Adrenal gland (tissue), 12 donors: ENCODE results near the gene CNOT6L. TPM values are rescaled to one million over a fixed set of nuclear protein-coding genes. Genes with fewer than 3 reads are reported as not detected.

Experiments used
- DNase-seq, 7 donors: peaks; one replicate each; pipeline ENCODE4 v3.0.0-alpha.2; 2019 to 2020
- H3K27ac ChIP-seq, 5 donors: fragments of 200-600 bp; sonication (generic) in 4 of 5; 1 replicate in 3 of 5; 2 replicates in 2 of 5; pipeline versions ENCODE4 v1.5.1 to v1.8.0; 2016 to 2020; ENCODE audit warnings: mild to moderate bottlenecking in 1 of 5
- H3K27me3 ChIP-seq: fragments of 200-600 bp; 2 replicates; pipeline ENCODE4 v1.8.0; 2021
- H3K36me3 ChIP-seq, 2 donors: fragments of 200-600 bp; replicated peaks in 1 of 2; 1 replicate in 1 of 2; 2 replicates in 1 of 2; pipeline versions ENCODE4 v1.5.1 to v1.8.0; 2018 to 2022
- H3K4me1 ChIP-seq, 2 donors: fragments of 200-600 bp; replicated peaks in 1 of 2; 1 replicate in 1 of 2; 2 replicates in 1 of 2; pipeline versions ENCODE4 v1.5.1 to v1.8.0; 2018 to 2021
- H3K4me3 ChIP-seq, 4 donors: fragments of 200-600 bp; sonication (generic) in 3 of 4; one replicate each; pipeline ENCODE4 v1.5.1; 2016 to 2018
- H3K9me3 ChIP-seq, 3 donors: fragments of 200-600 bp; sonication (generic) in 1 of 3; replicated peaks in 1 of 3; 1 replicate in 2 of 3; 2 replicates in 1 of 3; pipeline versions ENCODE4 v1.5.1 to v1.8.0; 2016 to 2021
- POLR2A ChIP-seq, 2 donors: fragments of 450-650 bp; IDR thresholded peaks; one replicate each; pipeline ENCODE4 v1.6.1; 2017; ENCODE audit warnings: antibody characterized with exemption in 2 of 2, mild to moderate bottlenecking in 2 of 2, moderate library complexity in 1 of 2
- WGBS, 4 donors: extraction: QIAGEN DNeasy Blood & Tissue Kit in 2 of 4; methylation state at CpG; one replicate each; pipeline versions ENCODE4 v1.1.5 to v1.1.7; 2013 to 2017; 5-methylcytosine and 5-hydroxymethylcytosine counted together
- intact Hi-C, 2 donors: fragments of 100-400 bp; cut with DNase I; formaldehyde crosslinking; loops; one replicate each; pipeline versions ENCODE4 v1.14.1 to v1.15.0; 2022 to 2023
- polyA plus RNA-seq, 3 donors: library from polyadenylated mRNA; stranded (reverse); fragments of 200-250 nt in 2 of 3; fragments of 350-450 nt in 1 of 3; fragmentation: Illumina TruSeq in 1 of 3; extraction: RNeasy Lipid Tissue Mini Kit (QIAGEN cat#74804) in 1 of 3; gene quantifications; one replicate each; pipeline ENCODE4 v1.2.3, GENCODE V29; 2013 to 2014
- total RNA-seq, 9 donors: library from RNA; depleted of rRNA in 4 of 9; stranded (reverse); fragments of >200 nt in 4 of 9; fragments of 120-200 nt in 1 of 9; fragmentation: NEBNext Ultra II Directional in 1 of 9; extraction: Animal tissue kit (Norgen Biotek cat#: 25700) in 1 of 9; gene quantifications; one replicate each; pipeline versions ENCODE4 v1.1.0 to v1.2.4, GENCODE V29; 2013 to 2023
- TF ChIP-seq, protein P1 (sequence below), 6 experiments: fragments of 450-650 bp in 4 of 6; fragments of 200-600 bp in 2 of 6; sonication (generic) in 1 of 6; IDR thresholded peaks; 1 replicate in 5 of 6; 2 replicates in 1 of 6; pipeline versions ENCODE4 v1.5.1 to v1.8.0; 2016 to 2021; ENCODE audit warnings: antibody characterized with exemption in 6 of 6, mild to moderate bottlenecking in 2 of 6, moderate library complexity in 1 of 6
- donor health status: healthy with polysubstance abuse.
- donor health status: Bipolar disorder and iron deficiency.
- donor health status: DM: yes; HTN: yes; CAD: no.
- donor health status: DM: no; HTN: no; CAD: no.
- donor health status: DM: no; HTN: no; CAD: no.
- donor health status: DM: yes; HTN: yes; CAD: no.

Gene CNOT6L
- total and polyA plus RNA-seq, 12 donors = 4.0 to 50.9 (median 21.0) TPM

DNA sequence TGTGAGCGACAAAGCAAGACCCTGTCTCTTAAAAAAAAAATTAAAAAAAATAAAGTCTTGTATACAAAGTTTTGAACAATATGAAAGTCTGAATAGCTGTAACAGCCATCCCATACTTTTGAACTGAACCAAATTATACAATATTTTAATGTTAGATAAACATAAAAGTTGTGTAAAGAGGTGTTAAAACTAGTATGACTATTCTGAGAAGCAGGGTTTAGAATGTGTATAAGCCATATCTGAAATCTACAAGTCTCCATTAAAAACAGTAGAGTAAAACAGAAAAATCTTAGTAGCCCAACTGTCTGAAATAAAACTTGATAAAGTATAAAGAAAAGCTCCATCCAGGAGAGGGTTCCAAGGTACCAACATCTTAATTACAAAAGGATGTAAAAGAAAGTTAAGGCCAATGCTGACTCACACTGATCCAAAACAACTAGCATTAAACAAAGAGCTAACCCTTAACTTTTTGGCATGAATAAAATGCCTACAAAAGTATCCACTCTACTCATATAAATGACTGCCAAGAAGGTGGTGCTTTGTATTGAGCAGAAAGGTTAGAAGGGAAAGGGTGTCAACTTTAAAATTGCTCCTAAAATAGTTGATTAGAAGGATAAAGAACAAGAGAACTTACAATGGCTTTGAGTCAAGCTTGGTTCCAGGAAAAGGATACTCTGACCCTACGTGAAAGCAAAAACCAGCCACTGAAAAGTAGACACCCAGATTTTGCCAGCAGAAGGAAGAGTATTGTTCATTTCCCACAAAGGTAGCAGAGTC is 18.5 kb downstream of the CNOT6L start:
- intact Hi-C loops = no loop called here
- TF ChIP-seq, protein P1, sequence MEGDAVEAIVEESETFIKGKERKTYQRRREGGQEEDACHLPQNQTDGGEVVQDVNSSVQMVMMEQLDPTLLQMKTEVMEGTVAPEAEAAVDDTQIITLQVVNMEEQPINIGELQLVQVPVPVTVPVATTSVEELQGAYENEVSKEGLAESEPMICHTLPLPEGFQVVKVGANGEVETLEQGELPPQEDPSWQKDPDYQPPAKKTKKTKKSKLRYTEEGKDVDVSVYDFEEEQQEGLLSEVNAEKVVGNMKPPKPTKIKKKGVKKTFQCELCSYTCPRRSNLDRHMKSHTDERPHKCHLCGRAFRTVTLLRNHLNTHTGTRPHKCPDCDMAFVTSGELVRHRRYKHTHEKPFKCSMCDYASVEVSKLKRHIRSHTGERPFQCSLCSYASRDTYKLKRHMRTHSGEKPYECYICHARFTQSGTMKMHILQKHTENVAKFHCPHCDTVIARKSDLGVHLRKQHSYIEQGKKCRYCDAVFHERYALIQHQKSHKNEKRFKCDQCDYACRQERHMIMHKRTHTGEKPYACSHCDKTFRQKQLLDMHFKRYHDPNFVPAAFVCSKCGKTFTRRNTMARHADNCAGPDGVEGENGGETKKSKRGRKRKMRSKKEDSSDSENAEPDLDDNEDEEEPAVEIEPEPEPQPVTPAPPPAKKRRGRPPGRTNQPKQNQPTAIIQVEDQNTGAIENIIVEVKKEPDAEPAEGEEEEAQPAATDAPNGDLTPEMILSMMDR (IDR thresholded peaks at IDR 0.05) = no peak
- TF ChIP-seq POLR2A (IDR thresholded peaks at IDR 0.05) = no peak
- H3K4me1 ChIP-seq = peaks cover 24 to 56% of the 10 kb centered on the region in 2 donors
- no peak overlapping the region for H3K4me3 ChIP-seq
- WGBS, 4 donors = 51 to 57% (median 54%) methylated on average over 2 of the region's 2 CpGs
- H3K27ac ChIP-seq = peak overlapping the region in 3 of 5 donors; percentile 5 to 52 (median 19)
- no peaks in the 10 kb centered on the region for H3K36me3 ChIP-seq
- DNase-seq = no peak
- no peaks in the 10 kb centered on the region for H3K27me3 ChIP-seq
- no peaks in the 10 kb centered on the region for H3K9me3 ChIP-seq

DNA sequence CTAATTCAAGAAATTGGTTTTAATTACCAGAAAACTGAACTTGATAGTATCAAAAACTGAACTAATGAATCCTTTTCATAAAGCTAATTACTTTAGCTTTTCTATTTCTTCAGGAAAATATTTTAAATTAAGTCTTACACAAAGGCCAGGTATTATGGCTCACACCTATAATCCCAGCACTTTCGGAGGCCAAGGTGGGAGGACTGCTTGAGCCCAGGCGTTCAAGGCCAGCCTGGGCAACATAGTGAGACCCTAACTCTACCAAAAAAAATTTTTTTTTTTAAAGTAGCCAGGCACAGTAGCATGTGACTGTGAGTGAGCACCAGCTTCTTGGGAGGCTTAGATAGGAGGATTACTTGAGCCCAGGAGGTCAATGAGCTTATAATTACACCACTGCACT is 19.1 kb downstream of the CNOT6L start:
- TF ChIP-seq, protein P1 (IDR thresholded peaks at IDR 0.05) = no peak
- TF ChIP-seq POLR2A (IDR thresholded peaks at IDR 0.05) = no peak
- Histone ChIP-seq H3K36me3 (no peaks in the 10 kb centered on the region), H3K27me3 (no peaks in the 10 kb centered on the region), H3K4me1 (peaks cover 24 to 51% of the 10 kb centered on the region in 2 donors), H3K27ac (no peak overlapping the region), H3K9me3 (no peaks in the 10 kb centered on the region), H3K4me3 (no peak overlapping the region)
- WGBS, 4 donors = 96 to 98% (median 97%) methylated on average over 2 of the region's 2 CpGs
- no peak for DNase-seq
- intact Hi-C loops = no loop called here

DNA sequence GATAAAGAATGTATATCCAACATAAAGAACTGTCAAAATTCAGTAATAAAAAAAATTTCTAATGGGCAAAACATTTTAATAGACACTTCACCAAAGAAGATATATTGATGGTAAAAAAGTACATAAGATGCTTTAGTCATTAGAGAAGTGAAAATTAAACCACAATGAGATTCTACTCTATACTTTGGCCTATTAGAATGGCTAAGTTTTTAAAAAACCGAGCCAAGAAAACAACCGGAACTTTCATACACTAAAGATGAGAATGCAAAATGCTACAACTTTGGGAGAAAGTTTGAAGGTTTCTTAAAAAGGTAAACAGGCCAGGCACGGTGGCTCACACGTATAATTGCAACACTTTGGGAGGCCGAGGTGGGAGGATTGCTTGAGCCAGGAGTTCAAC is 20.8 kb downstream of the CNOT6L start:
- H3K4me3 ChIP-seq = no peak overlapping the region
- intact Hi-C loops = no loop called here
- peaks cover 24 to 52% of the 10 kb centered on the region in 2 donors for H3K4me1 ChIP-seq

DNA sequence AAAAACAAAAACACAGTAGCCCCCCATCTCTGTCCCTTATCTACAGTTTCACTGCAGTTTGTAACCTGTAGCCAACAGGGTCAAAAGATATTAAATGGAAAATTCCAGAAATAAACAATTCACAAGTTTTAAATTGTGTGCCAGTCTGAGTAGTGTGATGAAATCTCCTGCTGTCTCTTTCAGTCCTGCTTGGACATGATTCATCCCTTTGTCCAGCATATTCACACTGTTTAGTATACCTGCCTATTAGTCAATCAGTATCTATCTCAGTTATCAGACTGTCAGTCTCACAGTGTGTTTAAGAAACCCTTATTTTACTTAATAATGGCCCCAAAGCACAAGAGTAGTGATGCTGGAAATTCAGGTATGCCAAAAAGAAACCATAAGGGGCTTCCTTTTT is 21.9 kb downstream of the CNOT6L start:
- no peaks in the 10 kb centered on the region for H3K27me3 ChIP-seq
- H3K36me3 ChIP-seq = no peaks in the 10 kb centered on the region
- no peak overlapping the region for H3K4me3 ChIP-seq
- H3K27ac ChIP-seq = no peak overlapping the region
- no peaks in the 10 kb centered on the region for H3K9me3 ChIP-seq
- H3K4me1 ChIP-seq = peaks cover 20 to 43% of the 10 kb centered on the region in 2 donors
- TF ChIP-seq, protein P1 (IDR thresholded peaks at IDR 0.05) = no peak
- TF ChIP-seq POLR2A (IDR thresholded peaks at IDR 0.05) = no peak
- DNase-seq = no peak
- intact Hi-C loops = no loop called here

More for the DNA sequence above, 20.8 kb downstream of the CNOT6L start:
- Histone ChIP-seq H3K27ac (no peak overlapping the region), H3K36me3 (no peaks in the 10 kb centered on the region), H3K9me3 (no peaks in the 10 kb centered on the region), H3K27me3 (no peaks in the 10 kb centered on the region)
- no peak for DNase-seq
- 86 to 87% (median 86%) methylated on average over 5 of the region's 5 CpGs for WGBS, 4 donors
- no peak for TF ChIP-seq POLR2A (IDR thresholded peaks at IDR 0.05)
- TF ChIP-seq, protein P1 (IDR thresholded peaks at IDR 0.05) = no peak
